GM23248 (cell line): Measurements from ENCODE around the gene TUBB6. TPM values are rescaled to one million over a fixed set of nuclear protein-coding genes. Genes with fewer than 3 reads are reported as not detected.

Source experiments
- DNase-seq: peaks from one replicate; pipeline ENCODE4 v3.0.0-alpha.2; 2015
- H2AFZ ChIP-seq: fragments of 200-600 bp; sonication (generic); 2 replicates; pipeline ENCODE4 v1.6.1; 2016; ENCODE audit warnings: antibody characterized with exemption
- H3F3A ChIP-seq: fragments of 200-600 bp; sonication (generic); 2 replicates; pipeline ENCODE4 v1.6.1; 2016; ENCODE audit warnings: mild to moderate bottlenecking, antibody characterized with exemption, mixed run types; ENCODE audit not compliant: insufficient read depth
- H3K27ac ChIP-seq: fragments of 200-600 bp; sonication (generic); 2 replicates; pipeline ENCODE4 v1.5.1; 2016; ENCODE audit warnings: mild to moderate bottlenecking
- H3K27me3 ChIP-seq: fragments of 200-600 bp; sonication (generic); replicated peaks from 2 replicates; pipeline ENCODE4 v1.6.1; 2016; ENCODE audit warnings: mild to moderate bottlenecking; ENCODE audit not compliant: insufficient read depth
- H3K36me3 ChIP-seq: fragments of 200-600 bp; sonication (generic); 2 replicates; pipeline ENCODE4 v1.6.1; 2016; ENCODE audit warnings: low read depth, mild to moderate bottlenecking
- H3K4me1 ChIP-seq: fragments of 200-600 bp; sonication (generic); 2 replicates; pipeline ENCODE4 v1.6.1; 2016; ENCODE audit warnings: mild to moderate bottlenecking; ENCODE audit not compliant: insufficient read depth
- H3K4me2 ChIP-seq: fragments of 200-600 bp; sonication (generic); one replicate; pipeline ENCODE4 v1.6.1; 2016; ENCODE audit warnings: mild to moderate bottlenecking; ENCODE audit not compliant: unreplicated experiment
- H3K4me3 ChIP-seq: fragments of 200-600 bp; sonication (generic); 2 replicates; pipeline ENCODE4 v1.5.1; 2016; ENCODE audit warnings: mild to moderate bottlenecking
- H3K79me2 ChIP-seq: fragments of 200-600 bp; sonication (generic); 2 replicates; pipeline ENCODE4 v1.6.1; 2016; ENCODE audit warnings: mild to moderate bottlenecking; ENCODE audit not compliant: insufficient read depth
- H3K9ac ChIP-seq: fragments of 200-600 bp; sonication (generic); 2 replicates; pipeline ENCODE4 v1.6.1; 2016; ENCODE audit warnings: mild to moderate bottlenecking
- H3K9me2 ChIP-seq: fragments of 200-600 bp; sonication (generic); 2 replicates; pipeline ENCODE4 v1.6.1; 2016; ENCODE audit warnings: mixed run types, mild to moderate bottlenecking, moderate library complexity; ENCODE audit not compliant: insufficient read depth
- H3K9me3 ChIP-seq: fragments of 200-600 bp; sonication (generic); one replicate; pipeline ENCODE4 v1.6.1; 2017; ENCODE audit warnings: low read depth
- H4K20me1 ChIP-seq: fragments of 200-600 bp; sonication (generic); 2 replicates; pipeline ENCODE4 v1.6.0; 2016; ENCODE audit not compliant: insufficient read depth
- EZH2 ChIP-seq: fragments of 200-600 bp; sonication (generic); IDR thresholded peaks from 2 replicates; pipeline ENCODE4 v1.6.1; 2018; ENCODE audit warnings: antibody characterized with exemption, mild to moderate bottlenecking; ENCODE audit not compliant: insufficient read depth, poor library complexity, severe bottlenecking
- EZH2phosphoT487 ChIP-seq: fragments of 200-600 bp; sonication (generic); IDR thresholded peaks from 2 replicates; pipeline ENCODE4 v1.6.1; 2018; ENCODE audit warnings: antibody characterized with exemption, moderate library complexity, mild to moderate bottlenecking, low read depth; ENCODE audit not compliant: insufficient read depth
- WGBS, 2 experiments: methylation state at CpG; one replicate each; pipeline ENCODE4 v1.1.6; 2015 to 2017; ENCODE audit warnings: low lambda C conversion rate in 2 of 2, low coverage in 1 of 2; ENCODE audit errors: missing lambda C conversion rate in 2 of 2; 5-methylcytosine and 5-hydroxymethylcytosine counted together
- in situ Hi-C: fragments of 300-500 bp; cut with MboI; formaldehyde crosslinking; loops from 2 replicates; pipeline ENCODE4 v1.15.0; 2020
- polyA plus RNA-seq: library from polyadenylated mRNA; unstranded; fragments of >200 nt; fragmentation: Nextera tagmentation; extraction: Ambion mirVana; gene quantifications from 2 replicates; pipeline ENCODE4 v1.2.1, GENCODE V29; 2016
- total RNA-seq: library from RNA; depleted of rRNA; stranded (reverse); fragments of >200 nt; shearing (Covaris generic); gene quantifications from 2 replicates; pipeline ENCODE4 v1.2.3, GENCODE V29; 2014

TUBB6 gene
- total and polyA plus RNA-seq, 2 experiments from 2014 or later = 456 to 817 TPM

- no peaks in the 10 kb centered on the region for H3K79me2 ChIP-seq
- H3K4me3 ChIP-seq = no peak overlapping the region
- no peak overlapping the region for H3K4me2 ChIP-seq
- H3K4me1 ChIP-seq = peaks cover 10% of the 10 kb centered on the region; the same call in 1 of the 2 replicates
- no peaks in the 10 kb centered on the region for H3K9me2 ChIP-seq
- no peak overlapping the region for H3K27ac ChIP-seq
- H3K36me3 ChIP-seq = peaks cover 28% of the 10 kb centered on the region
- no peak overlapping the region for H2AFZ ChIP-seq
- DNase-seq = no peak
- H3K27me3 ChIP-seq = no peaks in the 10 kb centered on the region
- peaks cover 10% of the 10 kb centered on the region; the same call in 1 of the 2 replicates for H3F3A ChIP-seq
- in situ Hi-C loops = no loop called here
- H3K9me3 ChIP-seq = no peaks in the 10 kb centered on the region
- H3K9ac ChIP-seq = no peak overlapping the region
- TF ChIP-seq EZH2phosphoT487 = no peak
- no peak for TF ChIP-seq EZH2
- H4K20me1 ChIP-seq = no peaks in the 10 kb centered on the region
- WGBS, 2 experiments = 52 to 59% methylated on average over 5 of the region's 5 CpGs
Observed at GRCh38 chr18:12340945-12341660, 33.1 kb downstream of the TUBB6 start.

- no peaks in the 10 kb centered on the region for H3K27me3 ChIP-seq
- 96% methylated on average over 4 of the region's 4 CpGs for WGBS, 2 experiments
- no peaks in the 10 kb centered on the region for H3K9me2 ChIP-seq
- H3K4me3 ChIP-seq = no peak overlapping the region
- H3K79me2 ChIP-seq = no peaks in the 10 kb centered on the region
- H3K9ac ChIP-seq = no peak overlapping the region
- H3K27ac ChIP-seq = no peak overlapping the region
- no peaks in the 10 kb centered on the region for H3F3A ChIP-seq
- no peaks in the 10 kb centered on the region for H3K9me3 ChIP-seq
- DNase-seq = no peak
- H3K4me2 ChIP-seq = no peak overlapping the region
- TF ChIP-seq EZH2 (no peak), EZH2phosphoT487 (no peak)
- no peak overlapping the region for H2AFZ ChIP-seq
- H3K36me3 ChIP-seq = peaks cover 23% of the 10 kb centered on the region
- in situ Hi-C loops = no loop called here
- H4K20me1 ChIP-seq = no peaks in the 10 kb centered on the region
- H3K4me1 ChIP-seq = no peaks in the 10 kb centered on the region
Observed at GRCh38 chr18:12342661-12343060, 34.6 kb downstream of the TUBB6 start.

DNA sequence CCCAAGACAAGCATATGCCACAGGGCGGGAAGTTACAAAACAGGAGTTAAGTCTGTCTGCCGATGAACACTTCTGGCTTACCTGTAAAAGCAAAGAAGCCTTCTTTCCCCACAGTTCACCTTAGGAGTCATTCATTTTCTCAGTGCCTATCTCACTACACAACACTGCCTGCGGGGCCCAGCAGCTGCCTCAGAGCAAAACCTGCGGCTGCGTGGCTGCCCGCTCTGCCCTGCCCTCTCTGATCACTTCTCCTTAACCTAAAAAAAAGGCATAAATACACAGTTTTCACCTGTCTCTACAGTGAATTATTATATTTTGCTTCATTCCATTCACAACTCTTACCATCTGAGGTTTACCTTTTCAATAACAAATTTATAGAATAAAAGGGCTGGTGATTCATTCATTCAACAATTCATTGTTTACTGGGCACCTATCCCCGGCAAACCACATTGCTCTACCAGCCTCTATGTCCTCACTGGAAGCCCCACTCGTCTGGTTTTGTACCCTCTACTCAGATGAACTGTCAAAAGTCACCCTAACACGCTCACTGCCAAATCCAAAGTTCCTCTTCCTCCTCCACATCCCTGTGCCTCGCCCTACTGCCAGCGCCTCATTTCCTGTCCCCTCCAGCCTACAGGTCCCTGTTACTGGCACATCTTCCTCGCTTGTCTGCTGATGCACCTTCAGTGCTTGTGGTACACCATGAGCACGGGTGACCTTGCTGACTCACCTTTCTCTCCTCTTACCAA, 37.6 kb downstream of the TUBB6 start:
- DNase-seq = no peak
- H3K9ac ChIP-seq = no peak overlapping the region
- no peaks in the 10 kb centered on the region for H3F3A ChIP-seq
- no peaks in the 10 kb centered on the region for H3K9me3 ChIP-seq
- in situ Hi-C loops = no loop called here
- H3K36me3 ChIP-seq = peaks cover 48% of the 10 kb centered on the region
- 96% methylated on average over 12 to 13 of the region's 13 CpGs for WGBS, 2 experiments
- H2AFZ ChIP-seq = no peak overlapping the region
- H3K4me3 ChIP-seq = no peak overlapping the region
- H3K79me2 ChIP-seq = no peaks in the 10 kb centered on the region
- H3K9me2 ChIP-seq = no peaks in the 10 kb centered on the region
- no peaks in the 10 kb centered on the region for H4K20me1 ChIP-seq
- no peaks in the 10 kb centered on the region for H3K27me3 ChIP-seq
- no peak overlapping the region for H3K27ac ChIP-seq
- no peak overlapping the region for H3K4me2 ChIP-seq
- H3K4me1 ChIP-seq = no peaks in the 10 kb centered on the region
- TF ChIP-seq EZH2 = no peak
- no peak for TF ChIP-seq EZH2phosphoT487

DNA sequence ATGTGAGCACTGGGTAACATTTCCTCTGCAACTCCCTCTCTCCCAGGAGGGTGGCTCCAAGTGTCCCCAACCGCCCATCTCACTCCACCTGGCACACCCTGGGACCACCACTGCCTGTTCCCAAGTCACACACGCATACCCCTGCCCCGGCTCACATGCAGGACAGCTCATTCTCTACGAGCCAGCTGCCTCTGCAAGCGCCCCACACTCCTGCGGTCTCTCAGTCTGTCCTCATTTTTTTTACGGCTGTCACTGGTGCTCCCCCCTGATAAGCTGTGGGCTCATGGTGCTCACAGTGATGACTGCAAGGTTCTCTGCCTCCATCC, 38.2 kb downstream of the TUBB6 start:
- Histone ChIP-seq H3K4me1 (no peaks in the 10 kb centered on the region), H3K9me3 (no peaks in the 10 kb centered on the region), H3K79me2 (no peaks in the 10 kb centered on the region), H4K20me1 (no peaks in the 10 kb centered on the region), H2AFZ (no peak overlapping the region), H3K4me3 (no peak overlapping the region), H3K9ac (no peak overlapping the region), H3K36me3 (peaks cover 54% of the 10 kb centered on the region), H3K9me2 (no peaks in the 10 kb centered on the region), H3K4me2 (no peak overlapping the region), H3F3A (no peaks in the 10 kb centered on the region), H3K27ac (no peak overlapping the region), H3K27me3 (no peaks in the 10 kb centered on the region)
- WGBS, 2 experiments = 91 to 94% methylated on average over 7 of the region's 7 CpGs
- no peak for DNase-seq
- in situ Hi-C loops = no loop called here
- TF ChIP-seq EZH2 = no peak
- TF ChIP-seq EZH2phosphoT487 = no peak
